HG02678 (cell line): Measurements from ENCODE around the gene TRPM8.
"Not testable (repeated sequence)": the region's sequence is repeated elsewhere in the genome, so short reads cannot be mapped to it uniquely, and the experiment has no call there.

ENCODE experiments used
- ATAC-seq: cut with Tn5 transposase; IDR thresholded peaks from one replicate; pipeline ENCODE4 v1.9.1; 2021; ENCODE audit warnings: mild to moderate bottlenecking, moderate library complexity; ENCODE audit not compliant: unreplicated experiment

Gene TRPM8

DNA sequence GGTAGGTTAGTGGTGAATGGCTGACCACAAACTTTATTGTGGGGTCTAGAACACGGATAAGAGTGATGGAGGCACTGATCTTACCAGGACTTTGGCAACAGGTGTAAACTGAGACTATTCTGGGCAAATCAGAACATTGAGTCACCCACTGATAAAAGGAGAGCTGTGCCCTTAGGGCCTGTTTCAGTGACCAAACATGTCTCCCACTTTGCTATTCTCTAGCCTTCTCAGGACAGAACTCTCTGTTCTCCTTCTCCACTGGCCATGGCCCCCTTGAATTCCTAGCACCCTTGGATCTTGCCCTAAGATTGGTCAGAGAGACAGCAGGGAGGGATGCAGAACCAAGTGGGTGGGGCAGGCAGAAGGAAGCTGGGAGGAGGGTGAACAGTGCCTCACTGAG, 18.3 kb downstream of the TRPM8 start:
- no peak for ATAC-seq

DNA sequence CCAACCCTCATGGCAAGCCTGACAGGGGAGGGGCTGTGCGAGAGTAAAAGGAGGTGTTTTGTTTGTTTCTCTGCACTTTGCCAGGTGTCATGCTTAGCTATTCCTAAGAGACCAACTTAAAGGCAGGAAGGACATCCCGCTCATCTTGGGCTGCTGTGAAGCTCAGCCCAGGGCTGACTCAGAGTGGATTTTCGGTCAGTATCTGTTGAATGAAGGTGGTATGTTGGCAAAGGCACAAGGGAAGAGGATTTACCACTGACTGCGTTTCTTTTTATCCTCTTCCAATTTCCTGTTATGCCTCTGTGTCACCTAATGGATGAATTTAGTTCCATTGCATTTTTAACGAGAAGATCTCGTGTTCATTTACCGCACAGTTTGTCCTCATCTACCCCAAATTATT, 18.9 kb downstream of the TRPM8 start:
- ATAC-seq: no peak

DNA sequence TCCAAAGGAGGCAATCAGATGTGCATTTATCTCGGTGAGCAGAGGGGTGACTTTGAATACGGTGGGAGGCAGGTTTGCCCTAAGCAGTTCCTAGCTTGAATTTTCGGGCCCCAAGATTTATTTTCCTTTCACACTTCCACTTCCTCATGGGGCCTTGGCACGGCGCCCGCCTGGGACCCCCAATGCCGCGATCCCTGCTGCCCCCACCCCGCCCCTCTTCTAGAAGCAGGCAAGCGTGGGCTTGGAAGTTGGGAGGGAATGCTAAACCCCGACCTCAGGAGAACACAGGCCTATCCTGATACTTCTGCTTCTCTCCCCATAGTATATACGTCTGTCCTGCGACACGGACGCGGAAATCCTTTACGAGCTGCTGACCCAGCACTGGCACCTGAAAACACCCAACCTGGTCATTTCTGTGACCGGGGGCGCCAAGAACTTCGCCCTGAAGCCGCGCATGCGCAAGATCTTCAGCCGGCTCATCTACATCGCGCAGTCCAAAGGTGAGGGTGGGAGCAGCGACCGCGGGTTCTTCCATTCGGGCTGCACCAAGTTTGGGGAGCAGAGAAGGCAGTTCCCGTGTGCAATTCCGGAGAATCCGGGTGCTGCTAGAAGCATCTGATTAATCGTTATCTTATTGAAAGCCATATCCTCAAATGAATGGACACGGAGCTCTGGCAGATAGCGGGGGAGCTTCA, 21.6 kb downstream of the TRPM8 start:
- no peak for ATAC-seq

DNA sequence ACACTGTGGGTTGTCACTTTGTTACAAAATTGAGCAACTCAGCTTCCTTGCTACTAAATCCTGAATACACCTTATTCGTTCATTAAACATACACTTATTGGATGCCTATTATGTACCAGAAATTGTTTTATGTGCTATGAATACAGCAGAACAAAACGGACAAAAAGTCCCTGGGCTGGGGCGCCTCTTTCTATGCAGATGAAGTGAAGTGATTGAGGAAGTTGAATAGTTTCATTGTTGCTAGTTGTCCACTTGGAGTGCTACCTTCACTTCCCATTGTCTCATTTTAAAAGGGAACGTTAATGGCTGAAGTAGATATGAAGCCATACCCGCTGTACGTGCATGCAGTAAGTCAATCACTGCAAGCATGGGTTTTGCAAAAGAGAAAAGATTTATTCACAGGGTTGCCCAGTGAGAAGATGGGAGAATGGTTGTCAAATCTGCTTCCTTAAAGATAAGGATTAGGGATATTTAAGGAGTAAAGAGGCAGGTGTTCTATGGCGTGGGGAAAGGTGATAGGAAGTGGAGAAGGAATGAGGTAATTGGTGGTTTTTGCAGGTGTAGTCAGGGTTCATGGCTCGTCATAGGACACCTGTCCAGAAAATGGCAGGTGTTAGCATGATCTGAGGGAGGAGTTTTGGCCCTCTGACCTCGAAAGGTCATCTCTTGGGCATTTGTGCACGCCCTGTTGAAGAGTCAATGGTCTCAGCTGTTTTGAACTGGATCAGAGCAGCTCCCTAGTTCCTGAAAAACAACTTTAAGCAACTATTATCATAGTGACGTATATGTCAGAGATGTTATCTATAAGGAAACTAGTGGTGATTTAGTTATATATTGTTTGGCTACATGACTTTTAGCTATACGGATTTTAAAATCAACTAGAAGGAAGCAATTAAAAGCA, 23.5 kb downstream of the TRPM8 start:
- no peak for ATAC-seq

DNA sequence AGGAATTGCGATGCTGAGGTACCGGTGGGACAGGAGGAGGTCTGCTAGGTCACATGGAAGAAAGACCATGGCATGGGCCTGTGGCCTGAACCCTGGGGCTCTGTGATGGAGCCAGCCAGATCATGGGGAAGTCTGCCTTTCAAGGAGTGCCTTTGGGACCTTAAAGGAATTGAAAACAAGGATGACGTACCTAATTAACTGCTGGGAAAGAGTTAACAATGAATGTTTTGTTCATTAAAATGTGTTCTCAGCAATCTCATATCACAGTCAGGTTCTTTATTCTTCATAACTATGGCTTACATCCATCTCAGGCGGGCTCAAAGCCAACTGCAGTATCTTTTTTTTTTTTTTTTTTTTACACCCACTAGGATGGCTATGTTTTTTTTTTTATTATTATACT, 25.6 kb downstream of the TRPM8 start:
- ATAC-seq: no peak

DNA sequence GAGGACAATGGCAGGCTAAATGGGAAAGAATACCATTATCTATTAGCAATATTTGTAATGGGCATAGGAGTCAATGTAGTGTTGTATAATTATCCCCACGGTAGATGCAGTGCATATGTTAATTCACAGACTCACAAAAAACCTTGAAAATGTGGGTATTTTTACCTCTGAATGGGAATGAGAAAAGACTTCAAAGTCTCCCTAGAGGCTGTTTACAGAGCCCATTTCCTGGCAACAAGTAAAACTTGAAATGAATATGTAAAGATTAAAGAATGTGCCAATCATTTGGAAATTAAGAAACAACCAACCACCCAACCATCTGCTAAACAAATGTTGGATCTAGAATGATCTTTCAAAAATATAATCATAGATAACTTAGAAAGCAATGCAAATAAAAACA, 27.1 kb downstream of the TRPM8 start:
- ATAC-seq: no peak

DNA sequence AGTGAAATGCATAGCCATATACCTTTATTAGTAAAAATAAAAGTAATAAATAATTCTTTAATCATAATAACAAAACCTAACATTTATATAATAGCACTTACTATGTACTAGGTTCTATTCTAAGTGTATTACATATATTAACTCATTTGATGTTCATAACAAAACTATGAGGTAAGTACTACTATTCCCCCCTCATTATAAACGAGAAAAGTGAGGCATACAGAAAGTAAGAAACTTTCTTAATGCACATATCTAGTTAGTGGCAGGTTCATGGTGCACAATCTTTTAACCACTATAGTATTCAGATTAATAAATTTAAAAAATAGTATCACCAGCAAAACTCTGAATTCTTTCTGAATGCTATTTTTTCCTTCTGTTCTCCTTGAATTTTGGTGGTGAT, 27.5 kb downstream of the TRPM8 start:
- no peak for ATAC-seq

DNA sequence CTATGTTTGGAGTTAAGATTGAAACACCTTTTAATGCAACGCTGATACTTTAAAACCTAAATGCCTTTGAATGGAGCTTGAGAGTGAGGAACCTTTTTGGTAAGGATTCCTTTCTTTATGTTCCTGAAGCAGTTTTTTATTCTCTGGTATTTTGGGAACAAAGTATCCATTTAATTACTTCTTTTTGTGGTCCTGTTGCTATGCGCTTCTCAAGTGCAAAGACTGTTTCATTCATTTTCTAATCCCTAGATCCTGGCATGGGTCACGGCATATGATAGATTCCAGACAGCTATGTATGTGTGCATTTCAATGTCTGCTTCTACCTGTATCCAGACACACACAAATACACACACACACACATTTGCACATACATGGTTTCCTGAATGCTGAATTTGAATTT, 28.0 kb downstream of the TRPM8 start:
- ATAC-seq: no peak

DNA sequence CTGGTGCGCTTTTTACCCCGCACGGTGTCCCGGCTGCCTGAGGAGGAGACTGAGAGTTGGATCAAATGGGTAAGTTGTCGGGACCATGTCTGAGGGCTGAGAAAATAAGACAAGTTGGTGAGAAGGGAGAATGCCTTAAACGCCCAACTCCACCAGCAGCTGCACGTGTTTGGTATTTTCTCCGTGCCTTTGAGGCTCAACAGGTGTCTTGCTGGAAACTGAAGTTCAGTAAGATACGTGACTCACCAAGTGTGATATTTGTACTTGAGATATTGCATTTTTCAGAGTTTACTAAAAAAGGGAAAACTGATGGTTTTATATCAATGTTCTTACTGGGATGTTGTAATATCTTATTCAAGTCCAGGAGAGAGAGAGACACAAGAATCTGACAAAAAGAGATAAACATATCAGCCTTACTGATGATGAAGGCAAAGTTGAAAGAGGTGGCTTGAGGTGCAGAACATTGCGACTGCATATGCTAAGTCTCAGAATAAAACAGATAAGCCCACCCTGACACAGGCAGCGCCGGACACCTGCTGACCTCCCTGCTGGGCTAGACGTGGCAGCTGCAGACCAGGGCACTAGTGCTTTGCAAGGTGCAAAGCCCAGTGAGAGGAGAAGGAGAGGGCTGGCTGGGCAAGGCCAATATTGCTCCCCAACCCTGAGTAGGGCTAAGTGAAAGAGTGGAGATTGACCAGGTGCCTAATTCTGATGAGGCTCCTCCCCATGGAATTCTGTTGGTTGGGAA, 33.1 kb downstream of the TRPM8 start:
- ATAC-seq: no peak

DNA sequence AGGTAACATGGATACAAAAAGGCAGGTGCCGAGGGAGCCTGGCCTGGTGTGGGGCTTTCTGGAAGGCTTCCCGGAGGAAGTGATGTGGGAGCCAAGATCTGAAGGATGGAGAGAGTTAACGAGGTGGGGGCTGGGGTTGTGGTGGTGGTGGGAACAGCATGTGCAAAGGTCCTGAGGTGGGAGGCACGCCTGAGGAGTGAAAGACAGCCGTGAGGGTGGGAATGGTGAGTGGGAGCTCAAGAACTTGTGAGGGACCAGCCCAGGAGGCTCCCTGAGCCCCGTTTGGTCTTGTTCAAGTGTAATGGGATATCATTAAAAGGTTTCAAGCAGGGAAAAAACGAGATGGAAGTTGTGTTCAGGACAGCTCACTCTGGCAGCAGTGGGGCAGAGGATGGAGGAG, 35.2 kb downstream of the TRPM8 start:
- ATAC-seq: no peak

DNA sequence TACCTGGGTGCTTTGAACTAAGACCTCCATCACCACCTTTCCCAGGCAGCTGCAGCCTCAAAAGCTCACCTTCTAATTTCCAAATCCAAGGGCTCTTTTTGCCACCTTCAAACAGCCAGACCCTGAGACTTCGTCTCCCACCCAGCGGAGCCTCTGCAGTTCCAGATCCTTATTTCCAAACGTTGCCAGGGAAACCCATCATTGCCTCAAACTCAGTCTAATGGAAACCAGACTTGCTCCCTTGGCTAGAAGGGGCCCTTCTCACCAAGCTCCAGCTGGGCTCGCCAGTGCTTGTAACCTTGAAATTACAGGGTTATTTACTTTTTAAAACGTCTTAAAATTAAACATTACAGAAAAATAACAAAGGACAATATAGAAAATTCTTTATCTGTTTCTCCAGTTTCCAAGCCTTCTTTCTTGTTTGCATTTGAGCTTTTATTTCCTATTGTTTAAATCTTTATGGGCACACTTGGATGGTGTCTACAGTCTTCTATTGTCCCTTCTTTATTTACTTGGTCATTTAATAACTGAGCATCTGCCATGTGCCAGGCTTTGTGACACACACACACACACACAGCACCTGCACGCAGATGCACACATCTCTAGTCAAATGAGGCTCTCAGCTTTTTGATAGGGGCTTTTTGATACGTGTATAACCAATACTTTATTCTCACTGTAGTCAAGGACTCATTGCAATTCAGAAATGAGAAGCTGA, 36.1 kb downstream of the TRPM8 start:
- ATAC-seq: no peak

DNA sequence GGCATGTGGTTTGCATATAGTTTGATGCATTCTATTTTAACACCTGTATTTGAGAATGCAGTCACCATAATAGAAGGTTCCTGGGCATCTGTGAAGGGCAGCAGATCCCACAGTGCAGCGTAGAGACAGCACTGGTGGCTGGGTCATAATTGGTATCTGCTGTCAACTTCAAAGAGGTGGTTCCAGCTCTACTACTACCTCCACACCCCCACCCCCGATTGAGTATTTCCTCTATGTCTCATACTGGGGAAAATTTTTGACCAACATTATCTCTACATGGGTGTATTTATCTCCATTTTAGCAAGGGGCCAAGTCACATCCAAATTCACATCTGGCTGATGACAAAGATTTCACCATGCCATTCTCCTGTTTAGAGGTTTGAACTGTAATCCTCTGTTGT, 43.0 kb downstream of the TRPM8 start:
- no peak for ATAC-seq

DNA sequence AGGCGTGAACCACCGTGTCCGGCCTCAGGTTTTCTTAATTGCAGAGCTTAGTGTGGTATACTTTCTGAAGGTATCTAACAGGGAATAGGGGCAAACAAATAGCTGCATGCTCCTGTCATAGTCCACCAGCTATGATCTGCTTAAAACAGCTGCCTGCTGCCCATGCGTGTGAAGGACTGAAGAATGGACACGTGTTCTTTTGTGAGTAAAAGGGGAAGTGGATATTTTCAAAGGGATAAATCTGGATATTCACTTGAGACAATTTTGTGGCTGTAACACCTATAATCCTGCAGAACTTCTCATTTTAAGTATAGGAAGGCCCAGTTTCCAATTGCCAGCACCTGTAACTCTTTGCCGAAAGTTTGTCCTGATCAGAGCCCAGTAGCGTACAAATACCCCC, 44.7 kb downstream of the TRPM8 start:
- ATAC-seq: no peak

DNA sequence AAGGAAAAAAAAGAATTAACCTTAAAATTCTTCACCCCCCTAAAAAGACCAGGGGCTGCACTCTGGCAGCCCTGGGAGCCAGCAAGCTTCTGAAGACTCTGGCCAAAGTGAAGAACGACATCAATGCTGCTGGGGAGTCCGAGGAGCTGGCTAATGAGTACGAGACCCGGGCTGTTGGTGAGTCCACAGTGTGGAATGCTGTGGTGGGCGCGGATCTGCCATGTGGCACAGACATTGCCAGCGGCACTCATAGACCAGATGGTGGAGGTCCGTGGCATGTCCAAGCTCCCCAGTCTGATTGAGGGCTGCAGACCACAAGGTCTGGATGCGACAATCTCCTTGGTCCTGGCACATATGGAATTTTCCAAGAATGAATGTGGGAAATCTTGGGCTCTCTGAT, 47.4 kb downstream of the TRPM8 start:
- no peak for ATAC-seq

DNA sequence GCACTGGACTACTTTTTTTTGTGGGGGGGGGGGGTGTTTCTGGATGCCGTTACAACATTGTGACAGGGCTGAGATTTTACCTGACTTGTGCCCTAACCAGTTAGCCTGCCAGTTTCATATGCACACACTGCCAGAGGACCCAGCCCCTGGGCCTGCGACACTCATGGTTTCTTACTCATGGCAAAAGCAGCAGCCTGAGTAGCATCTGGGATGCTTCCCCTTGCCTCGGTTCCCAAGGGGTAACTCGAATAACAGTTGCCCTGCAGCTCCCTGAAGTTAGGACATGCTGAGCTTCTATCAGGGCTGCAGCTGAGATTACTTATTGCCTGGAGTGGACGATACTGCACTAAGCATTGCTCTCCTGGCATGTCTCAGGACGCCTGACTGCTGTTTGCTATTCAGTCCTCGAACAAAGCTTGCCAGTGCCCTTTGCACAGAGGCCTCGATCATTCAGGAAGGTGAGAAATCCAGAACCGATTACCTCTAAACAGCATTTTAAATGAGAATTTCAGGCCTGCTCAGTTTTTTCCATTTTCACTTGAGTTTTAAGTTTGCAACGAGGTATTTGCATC, 47.9 kb downstream of the TRPM8 start:
- no peak for ATAC-seq

DNA sequence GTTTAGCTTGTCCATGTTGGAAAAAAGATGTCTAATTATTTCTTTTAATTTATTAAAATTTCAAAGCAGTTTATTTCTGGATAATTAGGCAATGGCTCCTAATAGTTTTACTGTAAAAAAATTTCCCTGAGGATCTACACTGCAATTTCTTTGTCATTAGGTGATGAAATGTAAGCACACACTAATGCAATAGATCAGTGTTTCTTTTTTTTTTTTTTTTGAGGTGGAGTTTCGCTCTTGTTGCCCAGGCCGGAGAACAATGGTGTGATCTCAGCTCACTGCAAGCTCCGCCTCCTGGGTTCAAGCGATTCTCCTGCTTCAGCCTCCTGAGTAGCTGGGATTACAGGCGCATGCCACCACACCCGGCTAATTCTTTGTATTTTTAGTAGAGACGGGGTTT, 48.5 kb downstream of the TRPM8 start:
- ATAC-seq: not testable (repeated sequence)

DNA sequence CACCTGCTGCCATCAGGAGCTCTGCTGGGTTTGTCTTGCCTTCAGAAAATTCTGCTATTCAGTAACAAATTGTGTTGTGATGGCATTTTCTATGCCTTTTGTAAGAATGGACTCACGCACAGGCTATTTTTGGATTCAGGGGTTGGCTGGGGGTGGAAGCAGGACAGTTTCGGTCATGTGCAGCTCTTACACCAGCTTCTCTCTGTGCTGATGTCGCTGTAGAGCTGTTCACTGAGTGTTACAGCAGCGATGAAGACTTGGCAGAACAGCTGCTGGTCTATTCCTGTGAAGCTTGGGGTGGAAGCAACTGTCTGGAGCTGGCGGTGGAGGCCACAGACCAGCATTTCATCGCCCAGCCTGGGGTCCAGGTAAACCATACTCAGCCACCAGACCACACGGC, 49.2 kb downstream of the TRPM8 start:
- no peak for ATAC-seq

DNA sequence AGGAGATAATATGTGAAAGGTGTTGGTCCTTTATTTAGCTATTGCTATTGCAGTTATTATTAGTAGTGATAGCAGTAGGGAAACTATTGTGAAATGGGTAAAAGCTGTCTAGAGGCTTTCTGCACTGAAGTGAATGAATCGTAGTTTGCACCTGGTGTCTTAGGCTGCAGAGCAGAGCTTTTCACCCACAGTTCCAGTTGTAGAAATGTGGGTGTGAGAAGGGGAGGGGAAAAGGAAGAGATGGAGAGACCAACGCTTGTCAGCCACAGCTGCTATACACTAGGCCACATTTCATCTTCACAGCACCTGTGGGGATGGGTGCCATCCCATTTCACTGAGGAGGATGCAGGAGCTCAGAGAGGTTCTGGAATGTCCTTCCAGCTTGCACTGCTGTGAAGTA, 50.0 kb downstream of the TRPM8 start:
- ATAC-seq: no peak

DNA sequence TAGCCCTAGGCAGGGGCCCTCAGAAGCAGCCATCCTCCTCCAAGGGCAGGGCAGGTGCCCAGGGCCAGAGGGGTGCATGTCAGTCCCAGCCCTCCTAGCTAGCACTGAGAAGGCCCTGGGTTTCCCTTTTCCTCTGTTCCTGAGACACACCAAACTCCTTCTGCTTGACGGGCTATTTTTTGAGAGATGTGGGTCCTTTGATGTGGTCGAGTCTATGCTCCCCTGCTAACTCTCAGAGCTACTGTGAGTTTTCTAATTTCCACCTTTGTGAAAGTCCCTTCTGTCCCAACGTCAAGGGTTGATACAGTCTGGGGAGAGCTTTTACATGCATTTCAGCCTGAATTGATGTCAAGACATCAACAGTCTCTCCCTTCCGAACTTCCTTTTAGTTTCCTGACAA, 51.4 kb downstream of the TRPM8 start:
- no peak for ATAC-seq

DNA sequence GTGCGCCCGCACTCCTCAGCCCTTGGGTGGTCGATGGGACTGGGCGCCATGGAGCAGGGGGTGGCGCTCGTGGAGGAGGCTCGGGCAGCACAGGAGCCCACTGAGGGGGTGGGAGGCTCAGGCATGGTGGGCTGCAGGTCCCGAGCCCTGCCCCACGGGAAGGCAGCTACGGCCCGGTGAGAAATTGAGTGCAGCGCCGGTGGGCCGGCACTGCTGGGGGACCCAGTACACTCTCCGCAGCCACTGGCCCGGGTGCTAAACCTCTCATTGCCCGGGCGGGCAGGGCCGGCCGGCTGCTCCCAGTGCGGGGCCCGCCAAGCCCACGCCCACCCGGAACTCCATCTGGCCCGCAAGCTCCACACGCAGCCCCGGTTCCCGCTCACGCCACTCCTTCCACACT, 55.3 kb downstream of the TRPM8 start:
- not testable (repeated sequence) for ATAC-seq
